A673 (cell line): ENCODE measurements around the gene DYNLT3.

Experiments
- EZH2 ChIP-seq: fragments of 200-600 bp; sonication (generic); IDR thresholded peaks from 2 replicates; pipeline ENCODE4 v1.6.1; 2017; ENCODE audit warnings: borderline replicate concordance, low read depth, mild to moderate bottlenecking, mixed read lengths, antibody characterized with exemption, low read length; ENCODE audit not compliant: poor library complexity, severe bottlenecking
- TF ChIP-seq, protein P1 (sequence below): fragments of 300-800, 200-600 bp; sonication (generic); conservative IDR thresholded peaks from 2 replicates; pipeline ENCODE4 v1.5.1; 2017; ENCODE audit warnings: low read depth, mild to moderate bottlenecking, antibody characterized with exemption, low read length, moderate library complexity, mixed read lengths

DNA sequence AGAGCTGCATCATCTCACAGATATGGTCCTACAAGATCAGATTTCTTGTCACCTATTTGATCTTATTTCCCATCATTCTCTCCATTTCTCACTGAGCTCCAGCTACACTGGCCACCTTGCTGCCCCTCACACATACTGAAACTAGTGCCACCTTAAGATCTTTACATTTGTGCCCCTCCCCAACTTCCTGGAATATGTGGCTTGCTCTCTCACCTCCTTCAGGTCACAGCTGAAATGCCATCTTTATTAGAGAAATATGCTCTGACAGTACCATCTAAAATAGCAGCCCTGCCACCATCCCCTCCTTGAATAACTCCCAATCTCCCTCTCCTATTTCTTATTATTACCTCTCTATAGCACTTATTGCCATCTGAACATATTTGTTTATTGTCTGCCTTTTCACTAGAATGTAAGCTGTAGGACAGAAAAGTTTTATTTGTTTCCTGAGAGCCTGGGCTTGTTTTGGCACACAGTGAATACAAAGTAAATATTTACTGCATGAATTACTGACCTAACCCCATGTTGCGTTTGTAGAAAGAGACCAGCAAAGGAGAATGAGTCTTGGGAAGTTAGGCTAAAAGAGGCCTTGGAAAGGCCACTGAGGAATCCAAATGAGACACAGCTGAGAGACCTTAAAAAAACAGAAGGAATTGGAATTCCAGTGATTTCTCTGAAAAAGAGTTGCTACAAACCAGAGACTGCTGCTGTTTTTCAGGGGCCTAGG is 22.7 kb downstream of the DYNLT3 start:
- TF ChIP-seq, protein P1, sequence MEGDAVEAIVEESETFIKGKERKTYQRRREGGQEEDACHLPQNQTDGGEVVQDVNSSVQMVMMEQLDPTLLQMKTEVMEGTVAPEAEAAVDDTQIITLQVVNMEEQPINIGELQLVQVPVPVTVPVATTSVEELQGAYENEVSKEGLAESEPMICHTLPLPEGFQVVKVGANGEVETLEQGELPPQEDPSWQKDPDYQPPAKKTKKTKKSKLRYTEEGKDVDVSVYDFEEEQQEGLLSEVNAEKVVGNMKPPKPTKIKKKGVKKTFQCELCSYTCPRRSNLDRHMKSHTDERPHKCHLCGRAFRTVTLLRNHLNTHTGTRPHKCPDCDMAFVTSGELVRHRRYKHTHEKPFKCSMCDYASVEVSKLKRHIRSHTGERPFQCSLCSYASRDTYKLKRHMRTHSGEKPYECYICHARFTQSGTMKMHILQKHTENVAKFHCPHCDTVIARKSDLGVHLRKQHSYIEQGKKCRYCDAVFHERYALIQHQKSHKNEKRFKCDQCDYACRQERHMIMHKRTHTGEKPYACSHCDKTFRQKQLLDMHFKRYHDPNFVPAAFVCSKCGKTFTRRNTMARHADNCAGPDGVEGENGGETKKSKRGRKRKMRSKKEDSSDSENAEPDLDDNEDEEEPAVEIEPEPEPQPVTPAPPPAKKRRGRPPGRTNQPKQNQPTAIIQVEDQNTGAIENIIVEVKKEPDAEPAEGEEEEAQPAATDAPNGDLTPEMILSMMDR, result no peak
- no peak for TF ChIP-seq EZH2
